ENCODE data around the gene TSC22D1. TPM values are rescaled to one million over a fixed set of nuclear protein-coding genes. Genes with fewer than 3 reads are reported as not detected.

Gene TSC22D1
- total RNA-seq, 2 experiments from 2014 or later: 4.4 to 5.6 TPM

DNA sequence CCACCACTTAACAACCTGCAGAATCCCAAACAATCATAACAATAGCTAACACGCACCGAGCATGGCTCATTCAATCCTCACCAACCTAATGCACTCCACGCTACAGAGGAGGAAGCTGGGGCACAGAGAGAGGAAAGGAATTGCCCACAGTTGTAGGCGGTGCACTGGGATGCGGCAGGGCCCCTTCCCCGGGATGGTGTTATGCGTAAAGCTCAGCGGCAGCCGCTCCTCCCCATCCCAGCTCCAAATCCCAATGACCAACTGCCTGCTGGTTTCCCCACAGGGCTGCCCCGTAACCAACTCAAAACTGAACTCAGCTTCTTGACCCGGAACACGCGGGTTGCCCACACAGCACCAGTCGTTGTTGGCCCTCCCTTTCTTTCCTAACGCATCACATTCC is 160.3 kb downstream of the TSC22D1 start:
- Mint-ChIP-seq H3K36me3 (no peaks in the 10 kb centered on the region), H3K27me3 (peaks cover 4% of the 10 kb centered on the region), H3K4me1 (ENCODE audit: low read depth) (no peaks in the 10 kb centered on the region), H3K27ac (no peak overlapping the region), H3K9me3 (no peaks in the 10 kb centered on the region), H3K4me3 (no peak overlapping the region)
- ChIA-PET CTCF (no interaction called here), POLR2A (no interaction called here)
- intact Hi-C loops (cut with micrococcal nuclease): no loop called here
- DNase-seq: no peak

DNA sequence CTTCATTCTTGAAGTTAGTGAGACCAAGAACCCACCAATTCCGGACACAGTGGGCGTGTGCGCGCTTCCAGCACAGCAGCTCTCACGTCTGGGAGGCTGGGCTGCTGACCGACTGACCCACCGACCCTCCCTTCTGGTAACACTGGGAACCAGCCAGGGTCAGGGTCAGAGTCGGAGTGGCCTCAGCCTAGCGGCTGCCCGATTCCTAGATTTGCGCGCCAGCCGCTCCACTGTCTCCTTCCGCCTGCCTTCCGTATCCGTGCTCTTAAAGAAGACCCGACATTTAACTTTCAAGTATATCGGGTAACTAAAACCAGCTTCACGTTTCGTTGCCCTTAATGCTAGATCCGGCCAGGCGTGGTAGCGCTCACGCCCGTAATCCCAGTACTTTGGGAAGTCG is 161.4 kb downstream of the TSC22D1 start:
- Mint-ChIP-seq H3K27me3 (peaks cover 4% of the 10 kb centered on the region), H3K4me3 (no peak overlapping the region)
- intact Hi-C loops (cut with micrococcal nuclease): no loop called here

DNA sequence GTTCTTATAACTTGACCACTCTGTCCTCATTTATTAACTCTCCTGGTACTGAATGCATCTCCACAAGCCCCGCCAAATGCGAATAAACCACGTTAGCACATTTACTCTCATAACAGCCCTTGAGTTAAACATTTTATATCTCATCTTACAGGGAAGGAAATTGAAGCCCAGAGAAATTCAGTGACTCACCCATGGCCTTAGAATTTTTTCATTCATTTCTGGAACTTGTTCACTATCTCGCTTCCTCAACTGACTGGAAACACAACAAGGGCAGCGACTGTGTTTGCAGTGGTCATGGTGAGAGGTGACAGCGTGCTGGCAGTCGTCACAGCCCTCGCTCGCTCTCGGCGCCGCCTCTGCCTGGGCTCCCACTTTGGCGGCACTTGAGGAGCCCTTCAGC is 163.0 kb downstream of the TSC22D1 start:
- Mint-ChIP-seq H3K4me3 (no peak overlapping the region), H3K36me3 (no peaks in the 10 kb centered on the region), H3K4me1 (ENCODE audit: low read depth) (no peaks in the 10 kb centered on the region), H3K27me3 (peaks cover 4% of the 10 kb centered on the region), H3K9me3 (no peaks in the 10 kb centered on the region), H3K27ac (no peak overlapping the region)
- intact Hi-C loops (cut with micrococcal nuclease): no loop called here
- no peak for DNase-seq
- ChIA-PET CTCF (no interaction called here), POLR2A (no interaction called here)

More for the DNA sequence above, 161.4 kb downstream of the TSC22D1 start:
- POLR2A ChIA-PET: no interaction called here
- Mint-ChIP-seq H3K9me3 (no peaks in the 10 kb centered on the region), H3K4me1 (ENCODE audit: low read depth) (no peaks in the 10 kb centered on the region), H3K36me3 (no peaks in the 10 kb centered on the region), H3K27ac (no peak overlapping the region)
- no peak for DNase-seq
- CTCF ChIA-PET: no interaction called here

DNA sequence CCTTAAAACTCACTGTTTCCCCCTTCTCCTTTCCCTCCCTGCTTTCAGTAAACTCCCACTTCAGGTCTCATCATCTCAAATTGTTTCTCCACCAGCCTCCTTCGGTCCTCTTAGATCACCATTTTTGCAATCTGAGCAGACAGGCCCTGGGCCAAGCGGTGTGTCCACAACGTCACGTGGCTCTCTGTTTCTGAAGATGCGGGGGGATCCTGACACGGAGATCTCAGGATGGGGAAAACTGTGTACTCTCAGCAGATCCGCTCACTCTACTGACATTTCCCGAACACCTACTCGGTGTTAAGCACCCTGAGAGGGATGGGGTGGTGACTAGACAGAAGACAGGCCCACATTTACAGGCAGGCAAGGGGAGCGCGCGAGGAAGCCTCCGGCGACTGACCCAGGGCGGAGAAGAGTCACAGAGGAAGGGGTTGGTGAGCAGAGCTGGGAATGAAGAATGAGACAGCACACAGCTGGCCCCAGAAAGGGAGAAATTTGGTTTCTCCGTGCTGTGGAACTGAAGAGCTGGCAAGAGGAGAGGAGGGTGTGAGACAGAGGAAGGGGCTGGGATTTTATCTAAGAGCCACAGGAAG is 163.7 kb downstream of the TSC22D1 start:
- intact Hi-C loops (cut with micrococcal nuclease): no loop called here
- Mint-ChIP-seq H3K9me3 (no peaks in the 10 kb centered on the region), H3K4me3 (no peak overlapping the region), H3K27ac (no peak overlapping the region), H3K36me3 (no peaks in the 10 kb centered on the region), H3K4me1 (ENCODE audit: low read depth) (no peaks in the 10 kb centered on the region), H3K27me3 (peaks cover 4% of the 10 kb centered on the region)
- CTCF ChIA-PET: no interaction called here
- POLR2A ChIA-PET: no interaction called here
- no peak for DNase-seq

DNA sequence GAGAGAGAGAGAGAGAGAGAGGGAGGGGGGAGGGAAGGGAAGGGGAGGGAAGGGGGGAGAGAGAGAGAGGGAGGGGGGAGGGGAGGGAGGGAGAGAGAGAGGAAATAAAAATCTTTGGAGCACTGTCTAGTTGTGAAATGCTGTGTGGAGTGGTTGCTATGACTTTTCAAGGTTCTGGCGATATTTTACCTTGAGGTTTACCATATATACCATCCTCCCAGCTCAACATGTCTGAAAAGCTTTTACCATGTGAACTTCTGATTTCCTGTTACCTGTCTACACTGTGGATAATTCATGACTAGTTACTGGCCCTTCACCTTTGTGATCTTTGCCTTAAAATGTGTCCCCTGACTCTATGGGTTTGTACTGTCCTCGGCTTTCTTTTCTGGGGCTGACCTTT is 164.3 kb downstream of the TSC22D1 start:
- CTCF ChIA-PET: no interaction called here
- Mint-ChIP-seq H3K27ac (no peak overlapping the region), H3K27me3 (peaks cover 4% of the 10 kb centered on the region), H3K4me3 (no peak overlapping the region), H3K4me1 (ENCODE audit: low read depth) (no peaks in the 10 kb centered on the region), H3K9me3 (no peaks in the 10 kb centered on the region), H3K36me3 (no peaks in the 10 kb centered on the region)
- intact Hi-C loops (cut with micrococcal nuclease): no loop called here
- POLR2A ChIA-PET: no interaction called here
- DNase-seq: no peak

DNA sequence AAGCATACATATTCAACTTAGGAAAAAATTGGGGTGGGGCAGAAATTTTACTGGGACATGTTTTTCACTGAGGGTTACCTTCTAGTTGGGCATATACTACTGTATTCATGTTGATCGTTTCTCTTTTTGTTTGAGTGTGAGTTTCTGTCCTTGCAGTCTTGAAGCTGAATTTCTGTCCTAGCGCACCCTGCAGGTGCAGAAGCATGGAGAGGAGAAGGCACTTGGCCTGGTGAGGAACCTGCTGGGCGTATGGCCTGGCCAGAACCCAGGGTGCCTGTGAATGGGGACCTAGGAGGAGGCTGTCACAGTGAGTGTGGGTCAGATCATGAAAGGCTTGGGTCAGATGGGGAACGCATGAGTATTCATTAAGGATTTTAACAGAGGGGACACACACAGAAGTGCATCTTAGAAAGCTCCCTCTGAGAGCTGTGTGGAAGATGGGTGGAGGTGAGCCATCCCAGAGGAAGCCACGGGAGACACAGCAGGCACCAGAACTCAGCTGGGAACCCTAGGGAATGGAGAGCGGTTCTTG is 165.7 kb downstream of the TSC22D1 start:
- intact Hi-C loops (cut with micrococcal nuclease): no loop called here
- Mint-ChIP-seq H3K4me1 (ENCODE audit: low read depth) (no peaks in the 10 kb centered on the region), H3K4me3 (no peak overlapping the region), H3K9me3 (no peaks in the 10 kb centered on the region), H3K27ac (no peak overlapping the region), H3K36me3 (no peaks in the 10 kb centered on the region), H3K27me3 (peaks cover 4% of the 10 kb centered on the region)
- ChIA-PET CTCF (no interaction called here), POLR2A (no interaction called here)
- DNase-seq: no peak

DNA sequence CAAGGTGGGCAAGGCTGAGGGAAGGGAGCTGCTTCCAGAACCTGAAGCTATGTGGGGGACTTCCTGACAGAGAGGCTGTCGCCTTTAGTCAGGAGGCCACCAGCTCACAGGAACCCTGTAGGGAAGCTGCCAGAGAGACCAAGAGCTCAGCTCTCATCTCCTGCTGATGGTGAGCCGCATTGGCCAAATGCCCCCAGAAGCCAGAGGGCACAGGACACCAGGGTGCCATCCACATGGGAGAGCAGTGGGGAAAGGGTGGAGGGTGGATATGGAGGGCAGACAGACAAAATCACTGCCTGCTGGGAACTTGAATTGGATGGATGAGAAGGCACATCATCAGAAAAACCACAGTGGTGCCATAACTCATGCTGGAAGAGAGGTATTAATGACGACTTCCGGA is 166.5 kb downstream of the TSC22D1 start:
- DNase-seq: no peak
- Mint-ChIP-seq H3K36me3 (no peaks in the 10 kb centered on the region), H3K27me3 (peaks cover 5% of the 10 kb centered on the region), H3K4me3 (no peak overlapping the region), H3K27ac (no peak overlapping the region), H3K4me1 (ENCODE audit: low read depth) (no peaks in the 10 kb centered on the region), H3K9me3 (no peaks in the 10 kb centered on the region)
- intact Hi-C loops (cut with micrococcal nuclease): no loop called here
- CTCF ChIA-PET: no interaction called here
- POLR2A ChIA-PET: no interaction called here

DNA sequence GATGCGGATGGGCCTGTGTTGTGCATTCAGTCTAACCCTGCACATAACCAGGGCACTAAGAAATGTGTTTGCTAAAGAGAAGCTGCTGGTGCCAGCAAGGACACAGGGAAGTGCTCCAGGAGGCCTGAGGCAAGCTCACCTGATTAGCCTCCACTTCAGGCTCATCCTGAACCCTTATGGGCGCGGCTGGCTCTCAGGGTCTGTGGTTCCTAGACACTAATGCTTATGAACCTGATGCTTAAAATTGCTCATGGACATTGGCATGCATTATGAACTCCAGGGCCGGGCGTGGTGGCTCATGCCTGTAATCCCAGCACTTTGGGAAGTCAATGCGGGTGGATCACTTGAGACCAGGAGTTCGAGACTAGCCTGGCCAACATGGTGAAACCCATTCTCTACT is 168.2 kb downstream of the TSC22D1 start:
- Mint-ChIP-seq H3K27ac (no peak overlapping the region), H3K4me1 (ENCODE audit: low read depth) (no peaks in the 10 kb centered on the region), H3K36me3 (no peaks in the 10 kb centered on the region), H3K9me3 (no peaks in the 10 kb centered on the region), H3K4me3 (no peak overlapping the region), H3K27me3 (peaks cover 2% of the 10 kb centered on the region)
- DNase-seq: no peak
- CTCF ChIA-PET: no interaction called here
- POLR2A ChIA-PET: no interaction called here
- intact Hi-C loops (cut with micrococcal nuclease): no loop called here

DNA sequence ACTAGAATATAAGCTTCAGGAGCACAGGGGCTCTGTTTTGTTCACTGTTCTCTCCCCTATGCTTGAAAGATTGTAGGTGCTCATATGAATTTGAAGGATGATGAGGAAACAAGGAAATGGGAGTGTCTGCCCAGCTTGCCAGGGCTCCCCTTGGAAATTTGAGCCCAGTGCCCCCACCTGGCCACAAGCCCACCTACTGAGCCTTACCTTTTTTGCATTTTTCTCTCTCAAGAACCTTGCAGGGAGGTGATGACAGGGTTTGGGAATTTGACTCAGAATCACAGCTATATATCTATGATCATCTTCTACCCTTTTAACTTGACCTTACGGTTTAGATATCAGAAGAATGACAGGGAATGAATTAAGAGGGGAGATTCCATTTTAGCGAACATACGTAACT is 168.8 kb downstream of the TSC22D1 start:
- Mint-ChIP-seq H3K9me3 (no peaks in the 10 kb centered on the region), H3K27ac (no peak overlapping the region), H3K4me3 (no peak overlapping the region), H3K27me3 (peaks cover 2% of the 10 kb centered on the region), H3K4me1 (ENCODE audit: low read depth) (no peaks in the 10 kb centered on the region), H3K36me3 (no peaks in the 10 kb centered on the region)
- DNase-seq: no peak
- ChIA-PET POLR2A (no interaction called here), CTCF (interaction anchor here (0.8 kb wide), 1 partner anchor 364 kb away, joined by 3 read pairs; no protein-coding TSS in a partner anchor)
- intact Hi-C loops (cut with micrococcal nuclease): no loop called here

DNA sequence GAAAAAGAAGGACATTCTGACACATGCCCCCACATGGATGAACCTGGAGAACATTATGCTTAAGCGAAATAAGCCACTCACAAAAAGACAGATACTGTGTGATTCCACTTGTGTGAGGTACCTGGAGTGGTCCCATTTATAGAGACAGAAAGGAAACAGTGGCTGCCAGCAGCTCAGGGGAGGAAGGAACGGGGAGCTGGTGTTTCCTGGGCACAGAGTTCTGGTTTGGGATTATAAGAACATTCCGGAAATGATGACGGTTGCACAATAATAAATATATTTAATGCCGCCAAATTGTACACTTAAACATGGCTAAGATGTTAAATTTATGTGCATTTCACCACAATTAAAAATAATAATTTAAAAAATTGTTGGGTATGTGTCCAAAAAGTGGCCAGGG is 169.5 kb downstream of the TSC22D1 start:
- Mint-ChIP-seq H3K4me1 (ENCODE audit: low read depth) (no peaks in the 10 kb centered on the region), H3K9me3 (no peaks in the 10 kb centered on the region), H3K36me3 (no peaks in the 10 kb centered on the region), H3K27me3 (peaks cover 2% of the 10 kb centered on the region), H3K27ac (no peak overlapping the region), H3K4me3 (no peak overlapping the region)
- ChIA-PET POLR2A (no interaction called here), CTCF (interaction anchor here (0.8 kb wide), 1 partner anchor 363 kb away, joined by 3 read pairs; no protein-coding TSS in a partner anchor)
- no peak for DNase-seq
- intact Hi-C loops (cut with micrococcal nuclease): no loop called here

DNA sequence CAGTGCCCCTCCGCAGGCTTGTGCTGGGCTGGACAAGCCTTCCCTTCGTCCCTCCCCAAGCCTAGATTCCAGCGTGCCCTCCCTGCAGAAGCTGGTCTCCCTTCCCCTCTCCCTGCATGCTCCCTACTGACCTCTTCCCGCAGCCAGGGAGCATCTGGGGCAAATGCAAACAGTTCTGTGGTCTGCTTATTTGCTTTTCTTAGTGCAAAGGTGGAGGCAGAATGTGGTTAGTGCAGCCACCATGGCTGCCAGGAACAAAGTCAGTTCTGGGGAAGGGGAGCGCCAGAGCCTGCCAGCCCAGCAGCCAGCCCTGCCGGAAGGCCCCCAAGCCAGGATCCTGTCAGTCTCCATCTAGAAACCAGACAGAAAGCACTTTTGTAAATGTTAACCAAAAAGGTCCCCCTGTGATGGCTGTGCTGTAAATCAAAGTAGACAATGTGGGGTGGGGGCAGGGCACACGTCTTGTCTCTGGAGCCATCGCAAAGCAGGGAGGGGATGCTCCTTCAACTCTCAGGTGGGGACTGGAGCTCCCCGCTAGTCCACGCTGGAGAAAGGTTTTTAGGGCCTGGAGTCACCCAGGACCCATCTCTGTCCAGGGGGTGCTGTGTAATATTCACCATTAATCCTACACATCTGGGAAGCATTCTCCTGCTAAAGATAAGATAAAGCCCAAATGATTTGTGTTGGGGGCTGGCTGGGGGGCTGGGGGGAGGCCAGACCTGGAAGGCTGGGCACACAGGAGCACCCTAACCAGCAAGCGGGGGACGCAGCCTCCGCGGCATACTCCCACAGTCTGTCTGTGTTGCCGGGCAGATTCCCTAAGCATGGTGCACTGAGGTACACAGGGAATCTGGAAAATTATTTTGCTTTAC is 171.6 kb downstream of the TSC22D1 start:
- Mint-ChIP-seq H3K36me3 (no peaks in the 10 kb centered on the region), H3K4me3 (no peak overlapping the region), H3K27ac (no peak overlapping the region), H3K27me3 (peaks cover 2% of the 10 kb centered on the region), H3K4me1 (ENCODE audit: low read depth) (no peaks in the 10 kb centered on the region), H3K9me3 (no peaks in the 10 kb centered on the region)
- intact Hi-C loops (cut with micrococcal nuclease): no loop called here
- DNase-seq: no peak
- ChIA-PET POLR2A (no interaction called here), CTCF (no interaction called here)

DNA sequence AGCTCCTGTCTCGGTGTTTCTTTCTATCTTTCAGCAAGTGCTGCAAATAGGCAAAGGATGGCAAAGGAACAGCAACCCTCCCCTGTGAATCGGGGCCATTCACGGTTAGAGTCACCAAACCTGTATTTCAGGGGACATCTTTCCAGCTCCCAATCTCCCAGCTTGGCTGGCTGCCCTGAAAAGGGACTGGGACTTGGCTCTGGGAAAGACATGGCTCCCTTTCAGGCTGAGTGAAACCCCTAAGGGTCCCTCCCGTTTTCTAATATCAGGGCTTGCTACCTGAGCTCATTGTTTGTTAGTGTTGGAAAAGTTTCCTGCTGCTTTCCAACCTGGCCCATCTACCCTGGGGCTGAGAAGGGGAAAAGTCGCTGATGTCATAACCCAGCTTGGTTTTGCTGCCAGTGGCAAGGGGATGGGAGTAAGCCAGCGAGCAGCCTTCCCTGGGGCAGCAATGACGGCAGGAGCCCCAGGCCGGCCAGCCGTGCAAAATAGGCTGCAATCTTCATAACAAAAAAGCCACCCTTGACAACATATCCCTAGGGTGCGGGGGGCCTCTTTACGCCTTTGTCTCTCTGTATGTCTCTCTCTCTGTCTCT is 172.6 kb downstream of the TSC22D1 start:
- no peak for DNase-seq
- intact Hi-C loops (cut with micrococcal nuclease): no loop called here
- H3K27me3 Mint-ChIP-seq: peaks cover 3% of the 10 kb centered on the region
- H3K4me3 Mint-ChIP-seq: no peak overlapping the region
- no peaks in the 10 kb centered on the region for H3K9me3 Mint-ChIP-seq
- H3K4me1 Mint-ChIP-seq (ENCODE audit: low read depth): no peaks in the 10 kb centered on the region
- ChIA-PET POLR2A (no interaction called here), CTCF (no interaction called here)
- no peak overlapping the region for H3K27ac Mint-ChIP-seq
- no peaks in the 10 kb centered on the region for H3K36me3 Mint-ChIP-seq

Data from activated CD4-positive, alpha-beta memory T cell treated with anti-CD3 and anti-CD28 coated beads for 36 hours (primary cell).